GM18873 (cell line): ENCODE results near the gene VPS35.
"Not testable (repeated sequence)": the region's sequence is repeated elsewhere in the genome, so short reads cannot be mapped to it uniquely, and the experiment has no call there.

Source experiments
- ATAC-seq: cut with Tn5 transposase; IDR thresholded peaks from one replicate; pipeline ENCODE4 v1.9.1; 2021; ENCODE audit warnings: mild to moderate bottlenecking, moderate library complexity, moderate number of reproducible peaks; ENCODE audit not compliant: unreplicated experiment, low FRiP score

The VPS35 gene

DNA sequence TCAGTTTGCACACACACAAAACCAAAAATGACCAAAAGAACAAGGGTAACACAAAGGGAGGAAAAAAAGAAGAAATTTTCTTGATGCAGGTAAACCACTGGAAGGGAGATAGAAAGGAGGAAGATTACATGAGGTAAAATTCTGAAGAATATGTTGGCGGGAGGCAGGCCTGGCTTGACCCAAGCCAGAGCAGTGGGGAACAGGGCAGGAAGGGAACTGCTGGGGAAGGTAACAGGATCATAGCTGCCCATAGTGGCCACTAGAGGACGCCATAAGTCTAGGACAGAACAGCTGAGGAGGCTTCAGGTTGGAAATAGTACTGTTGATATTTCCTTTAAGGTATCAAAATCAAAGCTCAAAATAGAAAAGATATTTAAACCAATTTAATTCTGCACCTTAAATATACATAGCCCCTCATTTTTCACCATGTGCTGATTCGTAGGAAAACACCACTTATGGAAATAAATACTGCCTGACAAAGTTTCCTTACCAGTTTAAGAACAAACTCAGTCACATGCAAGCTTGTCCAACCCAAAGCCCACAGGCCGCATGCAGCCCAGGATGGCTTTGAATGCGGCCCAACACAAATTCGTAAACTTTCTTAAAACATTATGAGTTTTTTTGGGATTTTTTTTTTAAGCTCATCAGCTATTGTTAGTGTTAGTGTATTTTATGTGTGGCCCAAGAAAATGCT lies 15.5 kb downstream of the VPS35 start:
- ATAC-seq: no peak

DNA sequence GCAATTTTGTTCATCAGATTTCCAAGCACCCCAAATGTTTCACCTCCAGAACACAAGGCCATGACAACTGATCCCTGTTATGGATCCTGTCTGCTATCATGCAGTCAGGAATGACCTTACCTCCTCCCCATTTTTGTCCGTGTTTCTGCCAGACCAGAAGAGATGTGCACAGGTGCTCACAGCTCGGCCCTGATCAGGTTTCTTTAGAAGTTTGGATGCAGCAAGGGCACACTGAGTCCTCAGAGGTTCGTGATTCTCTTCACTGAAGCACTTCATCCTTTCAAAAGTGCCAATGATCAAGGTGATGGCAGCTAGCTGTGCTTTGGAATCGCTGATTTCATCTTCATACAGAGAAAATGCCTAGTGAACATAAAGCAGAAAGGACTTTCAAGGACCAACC lies 26.9 kb downstream of the VPS35 start:
- no peak for ATAC-seq

DNA sequence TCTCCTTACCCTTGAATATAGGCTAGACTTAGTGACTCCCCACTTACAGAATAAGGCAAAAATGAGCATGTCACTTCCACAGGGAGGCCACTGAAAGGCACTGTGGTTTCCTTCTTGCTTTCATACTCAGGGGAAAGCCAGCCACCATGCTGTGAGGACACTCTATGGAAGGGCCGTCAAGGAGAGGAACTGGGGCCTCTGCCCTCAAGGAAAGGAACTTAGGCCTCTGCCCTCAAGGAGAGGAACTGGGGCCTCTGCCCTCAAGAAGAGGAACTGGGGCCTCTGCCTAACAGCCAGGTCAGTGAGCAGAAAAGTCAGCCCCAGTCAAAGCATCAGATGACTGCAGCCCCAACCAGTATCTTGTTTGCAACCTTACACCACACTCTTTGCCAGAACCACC lies 30.1 kb downstream of the VPS35 start:
- ATAC-seq: peak; percentile 94

DNA sequence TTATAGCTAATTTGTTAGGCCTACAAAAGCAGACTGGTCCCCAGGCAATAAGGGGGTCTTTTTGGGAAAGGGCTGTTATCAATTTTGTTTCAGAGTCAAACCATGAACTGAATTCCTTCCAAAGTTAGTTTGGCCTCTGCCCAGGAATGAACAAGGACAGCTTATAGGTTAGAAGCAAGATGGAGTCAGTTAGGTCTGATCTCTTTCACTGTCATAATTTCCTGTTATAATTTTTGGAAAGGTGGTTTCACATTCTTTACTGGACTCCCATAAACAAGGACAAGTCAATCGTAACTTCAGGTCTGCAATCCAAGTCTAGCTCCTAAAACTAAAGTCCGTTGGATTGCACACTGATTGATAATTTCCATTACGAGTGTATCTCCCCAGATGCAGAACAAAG lies 37.7 kb downstream of the VPS35 start:
- ATAC-seq: no peak

DNA sequence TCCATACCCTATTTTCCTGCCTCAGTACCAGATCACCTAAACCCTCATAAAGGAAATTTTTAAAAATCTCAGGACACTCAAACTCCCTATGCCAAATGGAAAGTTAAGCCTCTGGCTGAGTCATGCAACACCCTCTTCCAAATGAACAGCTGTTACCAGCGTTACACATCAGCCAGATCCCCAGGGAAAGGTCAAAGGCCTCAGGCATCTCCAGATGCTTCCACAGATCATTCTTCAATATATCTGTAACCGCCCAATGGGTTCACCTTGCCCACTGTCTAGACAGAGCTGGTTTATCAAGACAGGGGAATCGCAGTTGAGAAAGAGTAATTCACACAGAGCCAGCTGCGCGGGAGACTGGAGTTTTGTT lies 38.7 kb downstream of the VPS35 start:
- no peak for ATAC-seq

DNA sequence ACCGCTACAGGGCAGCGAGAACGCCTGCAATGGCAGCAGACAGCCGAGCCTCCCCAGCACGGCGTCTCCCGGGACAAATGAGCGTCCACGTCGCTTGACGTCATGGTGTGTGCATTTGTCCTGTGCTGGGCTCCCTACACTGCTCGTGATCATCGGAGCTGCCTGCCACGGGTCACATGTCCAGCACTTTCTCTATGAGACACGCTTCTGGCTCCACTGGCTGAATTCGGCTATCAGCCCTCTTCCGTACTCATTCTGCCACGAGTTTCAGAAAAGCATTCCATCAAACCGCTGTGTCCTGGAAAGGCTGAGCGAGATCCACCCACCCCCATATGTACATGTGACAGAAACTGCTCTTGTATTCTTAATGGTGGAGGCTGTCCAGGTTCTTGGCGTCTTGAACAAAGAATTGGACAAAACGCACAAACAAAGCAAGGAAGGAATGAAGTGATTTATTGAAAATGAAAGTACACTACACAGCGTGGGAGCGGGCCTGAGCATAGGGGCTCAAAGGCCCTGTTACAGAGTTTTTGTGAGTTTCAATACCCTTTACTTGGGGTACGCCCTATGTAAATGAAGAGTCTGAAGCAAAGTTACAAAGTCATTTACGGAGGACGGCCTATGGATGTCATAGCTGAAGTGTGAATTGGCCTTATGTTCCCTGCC lies 39.3 kb downstream of the VPS35 start:
- ATAC-seq: no peak

DNA sequence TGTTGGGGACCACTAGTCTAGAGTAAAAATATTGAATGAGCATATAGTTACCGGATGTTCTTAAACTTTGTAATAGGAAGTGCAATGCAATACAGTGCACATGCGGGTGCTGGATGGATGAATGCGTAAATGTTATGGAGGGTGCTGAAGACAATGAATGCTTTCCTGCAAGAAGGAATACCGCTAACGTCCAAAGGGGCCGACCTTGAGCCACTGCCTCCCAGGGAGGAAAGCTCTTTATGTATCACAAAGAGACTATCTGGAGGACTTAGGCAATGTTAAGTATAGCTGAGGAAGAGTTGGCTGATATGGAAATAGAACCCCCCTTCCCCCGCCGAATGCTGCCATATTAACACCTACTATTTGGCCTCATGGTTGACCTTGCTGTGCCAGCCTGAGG lies 40.3 kb downstream of the VPS35 start:
- ATAC-seq: no peak

DNA sequence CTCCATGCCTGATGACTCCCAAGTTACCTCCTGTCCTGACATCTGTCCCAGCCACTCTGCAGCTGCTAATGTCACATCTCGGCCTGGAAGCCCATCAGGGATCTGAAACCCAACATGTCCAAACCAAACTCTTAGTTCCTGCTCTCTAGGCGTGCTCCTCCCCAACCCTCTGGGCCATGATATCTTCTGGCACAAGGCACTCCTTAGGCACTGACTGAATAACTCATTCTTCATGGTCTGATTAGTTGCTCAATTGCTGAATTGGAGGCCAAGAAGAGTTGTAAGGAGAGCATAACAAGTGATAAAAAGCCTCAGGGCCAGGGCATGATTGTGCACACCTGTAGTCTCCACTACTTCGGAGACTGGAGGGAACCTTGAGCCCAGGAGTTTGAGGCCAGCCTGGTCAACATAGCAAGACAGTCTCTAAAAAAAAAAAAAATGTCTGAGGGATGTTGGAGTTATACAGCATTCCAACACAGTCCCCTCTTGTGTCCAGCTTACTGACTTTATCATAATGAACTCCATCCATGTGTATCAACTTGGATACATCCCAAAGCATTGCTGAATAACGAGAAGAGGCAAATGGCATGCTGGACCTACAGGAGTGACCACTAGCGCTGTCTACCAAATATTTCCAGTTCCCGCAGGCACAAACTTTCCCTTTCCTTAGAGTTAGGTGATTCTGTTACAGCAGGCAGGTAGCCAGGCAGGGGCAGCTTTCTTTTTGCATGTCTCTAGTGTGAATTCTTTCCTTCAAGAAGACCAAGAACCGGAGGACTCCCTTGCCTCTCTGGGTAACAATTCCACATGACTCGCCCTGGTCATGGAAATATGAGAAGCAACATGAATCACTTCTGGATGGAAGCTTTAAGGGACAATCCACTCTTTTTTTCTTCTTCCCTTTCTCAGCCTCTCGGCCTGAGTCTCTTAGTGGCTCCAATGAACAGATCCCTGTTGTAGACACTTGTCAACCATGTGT lies 49.7 kb downstream of the VPS35 start:
- no peak for ATAC-seq

DNA sequence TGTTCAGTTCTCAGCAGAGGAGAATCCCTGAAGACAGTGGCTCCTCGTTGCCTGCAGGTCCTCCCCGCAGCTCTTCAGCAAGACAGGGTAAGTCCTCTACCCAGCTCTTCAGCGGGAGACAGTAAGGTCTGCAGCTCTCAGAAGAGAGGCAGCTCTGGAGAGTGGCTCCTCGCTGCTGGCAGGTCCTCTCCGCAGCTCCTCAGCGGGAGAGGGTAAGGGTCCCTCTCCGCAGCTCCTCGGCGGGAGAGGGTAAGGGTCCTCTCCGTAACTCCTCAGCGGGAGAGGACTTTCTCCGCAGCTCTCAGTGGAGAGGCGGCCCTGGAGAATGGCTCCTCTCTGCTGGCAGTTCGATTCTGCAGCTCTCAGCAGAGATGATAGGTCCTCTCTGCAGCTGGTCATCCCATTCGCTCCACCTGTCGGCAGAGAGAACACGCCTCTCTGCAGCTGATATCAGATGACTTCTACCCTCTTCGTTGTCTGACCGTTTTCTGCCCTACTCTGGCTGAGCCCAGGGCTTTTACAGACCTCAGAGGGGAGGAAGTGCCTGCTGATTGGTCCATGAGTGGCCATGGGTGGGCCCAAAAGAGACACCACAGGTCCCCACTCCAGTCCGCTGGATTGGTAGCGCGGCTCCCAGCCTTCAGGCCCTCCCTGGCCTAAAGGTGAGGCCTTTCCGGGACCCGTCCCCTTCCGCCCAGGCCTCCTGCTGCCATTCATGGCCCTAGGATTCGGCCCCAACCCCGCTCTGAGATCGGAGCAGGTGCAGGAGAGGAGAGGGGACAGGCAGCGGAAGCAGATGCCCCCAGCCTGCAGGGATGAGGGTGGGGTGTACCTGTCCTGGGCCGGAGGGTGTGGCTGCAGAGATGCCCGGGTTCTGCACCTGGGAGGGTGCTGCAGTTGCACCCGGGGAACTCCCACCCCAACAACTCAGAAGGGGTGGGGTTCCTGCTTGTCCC lies 55.9 kb downstream of the VPS35 start:
- no peak for ATAC-seq

DNA sequence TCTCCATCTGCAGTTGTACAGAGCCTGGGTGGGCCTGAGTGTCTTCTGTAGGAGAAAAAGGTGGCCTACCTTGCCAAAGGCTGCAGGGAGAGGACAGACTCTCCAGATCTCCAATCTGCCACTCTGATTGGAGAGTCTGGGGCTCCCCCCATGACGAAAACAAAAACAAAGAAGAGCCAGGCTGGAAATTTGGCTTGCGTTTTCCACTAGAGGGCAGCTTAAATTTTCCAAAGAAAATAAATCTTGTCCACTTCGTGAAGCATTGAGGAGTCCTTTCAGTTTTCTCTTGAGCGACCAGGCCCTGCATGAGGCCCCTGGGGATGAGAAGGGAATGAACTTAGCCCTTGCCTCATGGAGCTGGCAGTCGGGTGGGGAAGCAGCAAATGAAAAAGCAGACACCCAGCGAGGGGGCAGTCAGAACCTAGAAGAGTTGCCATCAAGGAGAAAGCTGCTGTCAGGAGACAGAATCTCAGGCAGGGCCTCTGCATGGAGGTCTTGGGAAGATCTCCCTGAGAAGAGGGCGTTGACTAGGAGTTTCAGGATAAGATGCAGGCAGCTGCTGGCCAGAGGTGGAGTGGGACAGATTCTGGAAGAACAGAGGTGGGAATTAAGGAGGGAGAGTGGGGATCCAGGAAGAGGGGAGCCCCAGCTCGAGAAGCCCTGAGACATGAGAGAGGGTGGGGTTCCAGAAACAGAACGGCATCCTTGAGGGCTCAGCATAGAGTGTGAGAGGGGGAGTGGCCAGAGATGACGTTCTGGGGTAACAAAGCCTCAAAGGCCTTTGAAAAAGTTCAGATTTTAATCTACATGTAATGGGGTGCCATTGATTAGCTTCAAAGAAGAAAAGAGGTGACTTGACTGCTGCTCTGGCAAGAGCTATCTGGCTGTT lies 59.4 kb downstream of the VPS35 start:
- ATAC-seq: no peak

DNA sequence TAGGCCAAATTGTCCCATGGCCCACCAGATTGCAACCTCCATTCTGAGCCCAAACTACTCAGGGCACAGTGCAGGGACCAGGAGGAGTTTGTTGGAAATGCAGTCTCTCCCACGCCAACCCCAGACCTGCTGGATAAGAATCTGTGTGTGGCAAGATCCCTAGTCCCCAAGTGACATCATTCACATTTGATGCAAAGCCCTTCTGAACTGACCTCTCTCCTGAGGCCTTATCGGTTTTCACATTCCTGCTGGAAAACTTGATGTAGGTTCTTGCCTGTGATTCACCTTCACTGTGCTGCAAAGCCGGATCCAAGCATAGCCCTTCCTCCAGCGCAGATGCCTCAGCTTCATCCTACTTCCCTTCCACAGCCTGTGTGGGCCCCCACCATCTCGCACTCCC lies 61.2 kb downstream of the VPS35 start:
- no peak for ATAC-seq

DNA sequence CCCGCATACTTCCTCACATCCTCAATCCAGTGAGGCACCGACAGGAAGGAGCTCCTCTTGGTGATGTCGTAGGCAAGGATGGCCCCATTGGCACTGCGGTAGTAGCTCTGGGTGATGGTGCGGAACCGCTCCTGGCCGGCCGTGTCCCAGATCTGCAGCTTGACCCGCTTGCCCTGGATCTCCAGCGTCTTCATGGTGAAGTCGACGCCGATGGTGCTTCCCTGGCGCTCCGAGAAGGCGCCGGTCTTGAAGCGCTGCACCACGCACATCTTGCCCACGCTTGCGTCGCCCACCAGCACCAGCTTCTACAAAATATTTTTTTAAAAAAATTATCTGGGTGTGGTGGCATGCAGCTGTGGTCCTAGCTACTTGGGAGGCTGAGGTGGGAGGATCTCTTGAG lies 62.3 kb downstream of the VPS35 start:
- ATAC-seq: not testable (repeated sequence)

DNA sequence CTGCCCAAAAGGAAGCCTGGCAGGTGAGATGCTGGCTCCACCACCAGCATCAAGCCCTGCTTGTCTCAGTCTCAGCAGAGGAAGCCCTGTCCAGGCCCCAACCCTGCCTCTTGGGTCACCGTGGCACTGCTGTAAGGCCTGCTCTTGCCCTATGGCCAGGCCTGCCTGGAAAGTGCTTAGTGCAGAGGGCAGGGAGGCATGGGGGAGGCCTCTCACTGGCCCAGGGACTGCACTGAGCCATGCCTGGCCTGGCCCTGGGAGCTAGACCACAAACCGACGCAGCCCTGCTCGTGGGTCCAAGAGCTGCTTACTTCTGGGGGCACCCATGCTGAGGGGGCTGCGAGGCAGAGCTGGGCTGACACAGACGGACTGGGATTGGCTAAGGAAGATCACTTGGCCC lies 64.1 kb downstream of the VPS35 start:
- ATAC-seq: not testable (repeated sequence)

DNA sequence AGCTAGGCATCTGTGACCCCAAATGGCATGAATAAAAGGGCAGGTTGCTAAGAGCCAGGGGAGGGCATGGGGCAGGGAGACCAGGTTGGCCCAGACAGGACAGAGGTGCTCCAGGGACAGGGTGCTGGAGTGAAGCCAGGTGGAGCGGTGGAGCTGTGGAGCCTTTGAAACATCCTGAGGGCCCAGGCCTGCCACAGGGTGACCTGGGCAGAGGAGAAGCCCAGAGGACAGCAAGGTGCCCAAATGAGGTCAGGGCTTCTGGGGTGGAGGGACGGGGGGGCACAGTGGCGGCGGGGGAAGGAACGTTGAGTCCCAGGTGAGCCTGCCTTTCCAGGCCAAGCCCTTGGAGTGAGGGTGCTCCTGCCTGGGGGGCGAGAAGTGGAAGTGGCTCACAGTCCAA lies 65.3 kb downstream of the VPS35 start:
- ATAC-seq: not testable (repeated sequence)

DNA sequence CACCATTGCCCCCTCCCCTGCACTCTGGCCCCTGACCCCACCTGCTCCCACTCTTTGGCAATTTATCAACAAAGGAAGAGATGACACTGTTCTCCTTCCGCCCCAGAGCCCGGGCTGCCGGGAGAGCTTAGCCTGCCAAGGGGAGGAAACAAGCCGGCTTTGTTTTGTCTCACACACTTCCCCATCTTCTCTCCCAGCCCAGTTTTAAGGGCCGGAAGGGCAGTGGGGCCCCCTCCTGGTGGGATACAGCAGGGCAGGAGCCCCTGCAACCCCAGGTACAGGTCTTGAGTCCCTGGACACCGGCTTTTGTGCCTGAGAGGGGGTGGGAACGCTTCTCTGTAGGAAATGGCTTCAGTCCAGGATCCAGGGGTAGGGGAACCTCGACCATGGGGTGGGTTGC lies 65.7 kb downstream of the VPS35 start:
- ATAC-seq: not testable (repeated sequence)

DNA sequence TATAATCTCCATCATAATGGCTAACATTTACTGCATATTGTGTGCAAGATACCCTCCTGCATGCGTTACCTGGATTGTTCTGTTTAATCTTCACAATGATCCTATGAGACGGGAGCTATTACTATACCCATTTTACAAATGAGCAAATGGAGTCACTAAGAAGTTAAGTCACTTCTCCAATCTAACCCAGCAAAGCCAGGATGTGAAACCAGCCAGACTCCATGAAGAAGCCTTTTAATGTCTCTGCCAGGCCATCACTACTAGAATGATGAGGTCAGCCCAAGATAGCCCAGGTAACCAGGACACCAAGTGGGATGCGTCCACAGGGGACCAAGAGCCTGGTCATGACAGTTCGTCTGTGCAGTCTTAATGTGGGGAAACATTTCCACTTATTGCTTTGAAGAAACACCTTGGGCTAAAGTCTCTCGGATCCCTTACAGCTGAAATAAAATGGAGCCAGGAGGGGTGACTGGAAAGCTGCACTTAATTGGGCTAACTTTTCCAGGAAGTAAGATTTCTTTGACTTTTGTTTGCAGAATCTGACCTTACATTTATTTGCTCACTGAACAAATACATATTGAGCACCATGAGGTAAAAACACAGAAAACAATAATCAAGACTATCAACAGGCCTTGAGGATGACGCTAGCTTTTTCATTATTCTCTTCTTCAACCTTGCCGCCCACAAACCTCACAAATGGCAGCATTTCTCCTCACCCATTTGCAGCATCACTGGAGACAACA lies 66.9 kb downstream of the VPS35 start:
- ATAC-seq: no peak

DNA sequence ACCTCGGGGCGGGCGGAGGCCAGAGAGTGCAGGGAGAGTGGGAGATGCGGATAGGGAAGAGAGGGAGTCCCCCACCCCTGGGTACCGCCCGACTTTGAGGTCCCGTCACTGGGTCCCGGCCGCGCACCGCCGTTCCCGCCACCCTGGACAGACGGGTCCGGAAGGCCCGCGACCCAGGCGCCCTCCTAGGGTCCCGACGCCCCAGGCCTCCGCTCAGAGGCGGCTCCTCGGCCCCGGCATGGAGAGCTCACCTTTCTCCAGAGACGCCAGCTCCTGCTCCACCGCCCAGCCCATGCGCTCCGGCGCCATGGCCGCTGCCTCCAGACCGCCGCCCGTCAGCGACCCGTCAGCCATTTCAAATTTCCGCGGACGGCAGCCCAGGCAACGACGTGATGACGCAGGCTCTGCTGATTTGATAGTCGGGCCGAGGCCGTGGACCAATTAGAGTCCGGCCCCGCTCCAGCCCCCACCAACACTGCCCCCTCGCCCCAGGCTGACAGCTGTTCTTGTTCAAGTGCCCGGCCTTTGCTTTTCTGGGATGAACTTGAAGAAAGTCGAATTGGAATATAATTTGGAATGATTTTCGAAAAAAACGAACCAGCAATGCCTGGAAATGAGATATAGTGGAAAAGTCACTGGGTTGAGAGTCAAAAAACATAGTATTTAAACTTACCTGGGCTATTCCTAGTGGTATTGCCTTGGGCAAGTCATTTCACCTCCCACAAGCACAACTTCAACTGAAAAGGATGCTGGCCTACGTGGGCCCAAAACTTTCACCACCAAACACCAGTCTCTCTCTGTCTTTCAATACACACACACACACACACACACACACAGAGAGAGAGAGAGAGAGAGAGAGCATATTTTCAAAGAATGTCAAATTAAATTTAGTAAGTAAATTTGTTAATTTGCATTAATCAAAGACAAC lies 67.7 kb downstream of the VPS35 start, which contains the start of gene SHCBP1:
Gene SHCBP1, minus strand, starts transcription at position 374 of the 928 bp plus-strand sequence. Its CDS starts 20 bp downstream, at position 354.
- peak; percentile 75 for ATAC-seq
